ENCODE data around the gene CACNA2D3.

DNA sequence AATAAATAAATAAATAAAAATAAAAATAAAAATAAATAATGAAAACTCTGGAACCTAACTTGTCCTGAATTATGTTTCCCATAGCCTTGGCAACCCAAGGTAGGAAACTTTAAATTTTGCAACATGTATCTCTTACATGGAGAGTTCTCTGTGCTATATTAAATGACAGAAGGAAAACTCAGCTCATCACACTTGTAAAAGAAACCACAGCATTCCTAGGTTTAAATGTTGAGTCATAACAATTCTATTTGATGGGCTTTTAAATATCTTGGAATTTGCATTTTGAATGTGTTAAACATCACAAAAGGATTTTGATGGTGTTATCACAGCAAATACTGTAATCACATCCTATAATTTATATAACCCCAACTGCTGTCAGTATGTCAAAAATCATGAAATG is 661.3 kb downstream of the CACNA2D3 start:
- TF ChIP-seq, protein P1, sequence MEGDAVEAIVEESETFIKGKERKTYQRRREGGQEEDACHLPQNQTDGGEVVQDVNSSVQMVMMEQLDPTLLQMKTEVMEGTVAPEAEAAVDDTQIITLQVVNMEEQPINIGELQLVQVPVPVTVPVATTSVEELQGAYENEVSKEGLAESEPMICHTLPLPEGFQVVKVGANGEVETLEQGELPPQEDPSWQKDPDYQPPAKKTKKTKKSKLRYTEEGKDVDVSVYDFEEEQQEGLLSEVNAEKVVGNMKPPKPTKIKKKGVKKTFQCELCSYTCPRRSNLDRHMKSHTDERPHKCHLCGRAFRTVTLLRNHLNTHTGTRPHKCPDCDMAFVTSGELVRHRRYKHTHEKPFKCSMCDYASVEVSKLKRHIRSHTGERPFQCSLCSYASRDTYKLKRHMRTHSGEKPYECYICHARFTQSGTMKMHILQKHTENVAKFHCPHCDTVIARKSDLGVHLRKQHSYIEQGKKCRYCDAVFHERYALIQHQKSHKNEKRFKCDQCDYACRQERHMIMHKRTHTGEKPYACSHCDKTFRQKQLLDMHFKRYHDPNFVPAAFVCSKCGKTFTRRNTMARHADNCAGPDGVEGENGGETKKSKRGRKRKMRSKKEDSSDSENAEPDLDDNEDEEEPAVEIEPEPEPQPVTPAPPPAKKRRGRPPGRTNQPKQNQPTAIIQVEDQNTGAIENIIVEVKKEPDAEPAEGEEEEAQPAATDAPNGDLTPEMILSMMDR (IDR thresholded peaks at IDR 0.05) = no peak
- TF ChIP-seq POLR2A (IDR thresholded peaks at IDR 0.05) (no peak), POLR2AphosphoS5 (IDR thresholded peaks at IDR 0.05) (no peak), EP300 (IDR thresholded peaks at IDR 0.05; ENCODE audit: low read depth) (no peak)

Data from transverse colon (tissue), 4 donors.